Measurements from ENCODE around the gene INTS1.

GRCh38 chr7:1447112-1447511, 57.1 kb downstream of the INTS1 start:
- no peak for TF ChIP-seq CTCF (IDR thresholded peaks at IDR 0.05)
- no peak for TF ChIP-seq POLR2AphosphoS5 (IDR thresholded peaks at IDR 0.05)
